ENCODE measurements around the gene ARSB. TPM values are rescaled to one million over a fixed set of nuclear protein-coding genes. Genes with fewer than 3 reads are reported as not detected.
A peak's percentile ranks its signal among the peaks of the same experiment; 100 is the strongest.

Gene ARSB
- total and polyA plus RNA-seq, 2 donors (not counting 1 experiment from before 2014, with no cell fraction given), result 4.6 to 9.8 TPM

DNA sequence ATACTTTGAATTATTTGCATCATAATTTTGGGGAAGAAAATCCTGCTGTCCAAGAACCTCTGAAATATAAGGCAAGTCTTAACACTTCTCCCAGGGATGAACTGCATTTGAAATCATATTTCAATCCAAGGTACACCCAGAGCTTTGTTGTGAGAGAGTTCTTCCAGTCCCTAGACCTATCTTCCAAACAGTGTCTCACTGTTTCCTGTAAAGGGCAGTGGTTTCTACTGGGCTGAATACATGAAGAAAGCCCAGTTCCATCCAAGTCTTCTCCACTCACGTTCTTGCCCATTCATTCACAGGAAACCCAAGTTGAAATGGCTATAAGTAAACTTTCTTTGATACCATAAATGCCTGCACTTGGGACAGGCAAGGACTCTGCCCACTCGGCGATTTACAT is 228.3 kb downstream of the ARSB start:
- WGBS (ENCODE audit: insufficient coverage), result 73% methylated on average over 2 of the region's 3 CpGs
- H3K9me3 Mint-ChIP-seq (ENCODE audit: insufficient read depth), result peaks cover 5% of the 10 kb centered on the region
- peak overlapping the region; percentile 78 for H3K4me3 Mint-ChIP-seq
- ChIA-PET POLR2A (interaction anchor here (0.8 to 1.6 kb wide), 3 partner anchors 27 to 35 kb away, joined by 3 to 4 read pairs (median 3); no protein-coding TSS in a partner anchor), CTCF (interaction anchor here (0.6 to 1.8 kb wide), 7 partner anchors 9 to 209 kb away, joined by 3 to 6 read pairs (median 4); no protein-coding TSS in a partner anchor)
- DNase-seq (no peak), ATAC-seq (ENCODE audit: low read depth) (no peak)
- TF ChIP-seq, protein P1, sequence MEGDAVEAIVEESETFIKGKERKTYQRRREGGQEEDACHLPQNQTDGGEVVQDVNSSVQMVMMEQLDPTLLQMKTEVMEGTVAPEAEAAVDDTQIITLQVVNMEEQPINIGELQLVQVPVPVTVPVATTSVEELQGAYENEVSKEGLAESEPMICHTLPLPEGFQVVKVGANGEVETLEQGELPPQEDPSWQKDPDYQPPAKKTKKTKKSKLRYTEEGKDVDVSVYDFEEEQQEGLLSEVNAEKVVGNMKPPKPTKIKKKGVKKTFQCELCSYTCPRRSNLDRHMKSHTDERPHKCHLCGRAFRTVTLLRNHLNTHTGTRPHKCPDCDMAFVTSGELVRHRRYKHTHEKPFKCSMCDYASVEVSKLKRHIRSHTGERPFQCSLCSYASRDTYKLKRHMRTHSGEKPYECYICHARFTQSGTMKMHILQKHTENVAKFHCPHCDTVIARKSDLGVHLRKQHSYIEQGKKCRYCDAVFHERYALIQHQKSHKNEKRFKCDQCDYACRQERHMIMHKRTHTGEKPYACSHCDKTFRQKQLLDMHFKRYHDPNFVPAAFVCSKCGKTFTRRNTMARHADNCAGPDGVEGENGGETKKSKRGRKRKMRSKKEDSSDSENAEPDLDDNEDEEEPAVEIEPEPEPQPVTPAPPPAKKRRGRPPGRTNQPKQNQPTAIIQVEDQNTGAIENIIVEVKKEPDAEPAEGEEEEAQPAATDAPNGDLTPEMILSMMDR (IDR thresholded peaks at IDR 0.05), result no peak
- no peak for TF ChIP-seq EZH2 (IDR thresholded peaks at IDR 0.05; ENCODE audit: borderline replicate concordance, insufficient read depth, low read depth, low read length, poor library complexity, severe bottlenecking)
- Histone ChIP-seq H3K4me3 (ENCODE audit: control extremely low read depth in 1 of 5, extremely low read depth in 1 of 5, insufficient read depth in 1 of 5, low read depth in 2 of 5, low read length in 4 of 5) (no peak overlapping the region), H3K9me3 (ENCODE audit: control extremely low read depth in 1 of 3, control insufficient read depth in 2 of 3, insufficient read depth in 1 of 3, low read length in 2 of 3) (peaks cover 0 to 29% (median 14%) of the 10 kb centered on the region in 3 donors), H3K4me1 (ENCODE audit: control insufficient read depth in 2 of 2, insufficient read depth in 2 of 2, low read length in 2 of 2) (peaks cover 59% of the 10 kb centered on the region in 2 donors), H3K9ac (ENCODE audit: low read length) (no peak overlapping the region), H2AFZ (ENCODE audit: insufficient read depth, low read depth, low read length, poor library complexity, severe bottlenecking) (no peak overlapping the region), H3K4me2 (replicated peaks; ENCODE audit: low read depth, low read length, poor library complexity, severe bottlenecking) (peak overlapping the region; percentile 6), H3K79me2 (ENCODE audit: control insufficient read depth, insufficient read depth, low read length) (no peaks in the 10 kb centered on the region), H3K27me3 (replicated peaks in 1 of 4; ENCODE audit: control extremely low read depth in 1 of 4, control insufficient read depth in 3 of 4, insufficient read depth in 4 of 4, low read length in 3 of 4) (no peaks in the 10 kb centered on the region), H3K36me3 (replicated peaks in 1 of 2; ENCODE audit: control extremely low read depth in 1 of 2, control insufficient read depth in 1 of 2, extremely low read depth in 1 of 2, insufficient read depth in 2 of 2, low read length in 1 of 2) (no peaks in the 10 kb centered on the region), H3K27ac (ENCODE audit: low read length in 2 of 2) (no peak overlapping the region), H4K20me1 (ENCODE audit: control insufficient read depth, insufficient read depth, low read length, poor library complexity, severe bottlenecking) (no peaks in the 10 kb centered on the region)
- H3K27ac Mint-ChIP-seq, result peak overlapping the region; percentile 96
- peaks cover 72% of the 10 kb centered on the region for H3K4me1 Mint-ChIP-seq
- intact Hi-C loops (cut with micrococcal nuclease), result loop anchor here (5.0 kb wide), 2 partner anchors 70 to 275 kb away; no protein-coding TSS in a partner anchor
- H3K27me3 Mint-ChIP-seq, result no peaks in the 10 kb centered on the region

DNA sequence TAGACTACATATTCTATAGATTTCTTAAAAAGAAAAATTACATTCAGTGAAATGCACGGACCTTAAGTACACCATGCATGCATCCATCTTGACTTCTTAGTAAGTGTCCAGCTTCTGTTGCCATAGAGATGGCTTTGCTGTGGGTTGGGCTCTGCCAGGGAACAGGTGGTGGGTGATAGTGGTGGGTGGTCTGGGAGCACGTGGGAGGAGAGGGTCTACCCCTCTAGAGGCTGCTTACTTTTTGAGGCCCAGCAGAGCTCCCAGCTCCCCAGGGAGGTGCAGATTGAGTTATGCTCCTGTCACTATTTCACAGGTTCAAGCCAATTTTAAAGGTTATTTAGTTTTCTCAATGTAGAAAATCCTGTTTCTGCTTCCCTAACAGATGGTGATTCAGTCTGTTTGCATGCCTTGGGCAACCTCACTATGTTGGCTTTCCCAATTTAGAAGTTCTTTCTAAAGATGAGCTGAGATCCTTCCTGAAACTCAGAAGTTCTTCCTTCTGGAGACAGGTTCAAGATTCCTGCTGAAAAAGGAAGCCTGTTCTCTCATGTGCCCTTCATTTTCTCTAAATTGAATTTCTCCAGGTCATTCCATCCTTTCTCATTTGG is 229.2 kb downstream of the ARSB start:
- peaks cover 0 to 20% (median 11%) of the 10 kb centered on the region in 3 donors for H3K9me3 ChIP-seq (ENCODE audit: control extremely low read depth in 1 of 3, control insufficient read depth in 2 of 3, insufficient read depth in 1 of 3, low read length in 2 of 3)
- TF ChIP-seq, protein P1 (IDR thresholded peaks at IDR 0.05), result no peak
- TF ChIP-seq EZH2 (IDR thresholded peaks at IDR 0.05; ENCODE audit: borderline replicate concordance, insufficient read depth, low read depth, low read length, poor library complexity, severe bottlenecking), result no peak
- no peaks in the 10 kb centered on the region for H3K79me2 ChIP-seq (ENCODE audit: control insufficient read depth, insufficient read depth, low read length)
- H3K27ac Mint-ChIP-seq, result no peak overlapping the region
- ATAC-seq (ENCODE audit: low read depth), result no peak
- H3K4me3 ChIP-seq (ENCODE audit: control extremely low read depth in 1 of 5, extremely low read depth in 1 of 5, insufficient read depth in 1 of 5, low read depth in 2 of 5, low read length in 4 of 5), result no peak overlapping the region
- no peak for DNase-seq
- H3K9me3 Mint-ChIP-seq (ENCODE audit: insufficient read depth), result peaks cover 4% of the 10 kb centered on the region
- CTCF ChIA-PET, result interaction anchor here (1.3 to 1.7 kb wide), 3 partner anchors 11 to 23 kb away, joined by 3 to 6 read pairs (median 4); no protein-coding TSS in a partner anchor
- H3K27ac ChIP-seq (ENCODE audit: low read length in 2 of 2), result no peak overlapping the region
- H3K4me1 ChIP-seq (ENCODE audit: control insufficient read depth in 2 of 2, insufficient read depth in 2 of 2, low read length in 2 of 2), result peaks cover 50% of the 10 kb centered on the region in 2 donors
- intact Hi-C loops (cut with micrococcal nuclease), result loop anchor here (5.0 kb wide), 2 partner anchors 71 to 274 kb away; no protein-coding TSS in a partner anchor
- no peaks in the 10 kb centered on the region for H3K27me3 ChIP-seq (replicated peaks in 1 of 4; ENCODE audit: control extremely low read depth in 1 of 4, control insufficient read depth in 3 of 4, insufficient read depth in 4 of 4, low read length in 3 of 4)
- no peak overlapping the region for H3K4me2 ChIP-seq (replicated peaks; ENCODE audit: low read depth, low read length, poor library complexity, severe bottlenecking)
- WGBS (ENCODE audit: insufficient coverage), result no CpG with 5 or more reads among the region's 2 CpGs
- H2AFZ ChIP-seq (ENCODE audit: insufficient read depth, low read depth, low read length, poor library complexity, severe bottlenecking), result no peak overlapping the region
- no peaks in the 10 kb centered on the region for H3K27me3 Mint-ChIP-seq
- H3K4me1 Mint-ChIP-seq, result peaks cover 64% of the 10 kb centered on the region
- no peak overlapping the region for H3K4me3 Mint-ChIP-seq
- no peaks in the 10 kb centered on the region for H4K20me1 ChIP-seq (ENCODE audit: control insufficient read depth, insufficient read depth, low read length, poor library complexity, severe bottlenecking)
- H3K36me3 ChIP-seq (replicated peaks in 1 of 2; ENCODE audit: control extremely low read depth in 1 of 2, control insufficient read depth in 1 of 2, extremely low read depth in 1 of 2, insufficient read depth in 2 of 2, low read length in 1 of 2), result no peaks in the 10 kb centered on the region
- no peak overlapping the region for H3K9ac ChIP-seq (ENCODE audit: low read length)
- POLR2A ChIA-PET, result no interaction called here
